HEK293 (cell line): ENCODE data around the gene A4GALT.

Experiments used
- FEZF1 ChIP-seq: fragments of 450-650 bp; formaldehyde crosslinking; IDR thresholded peaks from 2 replicates; pipeline ENCODE4 v1.5.1; 2016; ENCODE audit warnings: missing biosample characterization, missing genetic modification characterization
- GLIS1 ChIP-seq: fragments of 450-650 bp; formaldehyde crosslinking; IDR thresholded peaks from 2 replicates; pipeline ENCODE4 v1.5.1; 2016; ENCODE audit warnings: missing biosample characterization, missing genetic modification characterization
- HIC1 ChIP-seq: fragments of 450-650 bp; formaldehyde crosslinking; IDR thresholded peaks from 2 replicates; pipeline ENCODE4 v1.5.1; 2016; ENCODE audit warnings: missing biosample characterization, missing genetic modification characterization
- KLF1 ChIP-seq: fragments of 450-650 bp; formaldehyde crosslinking; IDR thresholded peaks from 2 replicates; pipeline ENCODE4 v1.5.1; 2016; ENCODE audit warnings: missing biosample characterization, missing genetic modification characterization
- KLF8 ChIP-seq: fragments of 450-650 bp; formaldehyde crosslinking; IDR thresholded peaks from 2 replicates; pipeline ENCODE4 v1.5.1; 2016; ENCODE audit warnings: missing biosample characterization, missing genetic modification characterization
- MEIS1 ChIP-seq: sonication (generic); formaldehyde crosslinking; IDR thresholded peaks from 2 replicates; pipeline ENCODE4 v1.8.1; 2022; ENCODE audit warnings: missing genetic modification reagents, mild to moderate bottlenecking, borderline replicate concordance
- OSR2 ChIP-seq: fragments of 450-650 bp; formaldehyde crosslinking; IDR thresholded peaks from 2 replicates; pipeline ENCODE4 v1.5.1; 2016; ENCODE audit warnings: missing biosample characterization, missing genetic modification characterization
- PRDM10 ChIP-seq: fragments of 450-650 bp; formaldehyde crosslinking; IDR thresholded peaks from 2 replicates; pipeline ENCODE4 v1.5.1; 2016; ENCODE audit warnings: missing biosample characterization, missing genetic modification characterization
- SETDB1 ChIP-seq: IDR thresholded peaks from one replicate; pipeline ENCODE4 v1.6.1; 2017; ENCODE audit warnings: mild to moderate bottlenecking, low read length, moderate library complexity, mixed read lengths; ENCODE audit not compliant: insufficient read length
- WT1 ChIP-seq: fragments of 450-650 bp; formaldehyde crosslinking; IDR thresholded peaks from 2 replicates; pipeline ENCODE4 v1.5.1; 2016; ENCODE audit warnings: missing biosample characterization, missing genetic modification characterization
- ZBTB1 ChIP-seq: fragments of 450-650 bp; formaldehyde crosslinking; IDR thresholded peaks from 2 replicates; pipeline ENCODE4 v1.5.1; 2016; ENCODE audit warnings: missing biosample characterization, missing genetic modification characterization
- ZBTB10 ChIP-seq: fragments of 450-650 bp; formaldehyde crosslinking; IDR thresholded peaks from 2 replicates; pipeline ENCODE4 v1.5.1; 2016; ENCODE audit warnings: missing biosample characterization, missing genetic modification characterization
- ZFHX2 ChIP-seq: fragments of 450-650 bp; formaldehyde crosslinking; conservative IDR thresholded peaks from 2 replicates; pipeline ENCODE4 v1.5.1; 2016; ENCODE audit warnings: missing biosample characterization, missing genetic modification characterization
- ZNF140 ChIP-seq: fragments of 450-650 bp; formaldehyde crosslinking; IDR thresholded peaks from 2 replicates; pipeline ENCODE4 v1.5.1; 2016; ENCODE audit warnings: missing biosample characterization, missing genetic modification characterization
- ZNF16 ChIP-seq: fragments of 450-650 bp; formaldehyde crosslinking; IDR thresholded peaks from 2 replicates; pipeline ENCODE4 v1.5.1; 2016; ENCODE audit warnings: low read depth, missing biosample characterization, missing genetic modification characterization
- ZNF37A ChIP-seq: fragments of 450-650 bp; IDR thresholded peaks from 2 replicates; pipeline ENCODE4 v1.5.1; 2018; ENCODE audit warnings: missing biosample characterization, missing genetic modification characterization
- ZNF426 ChIP-seq: fragments of 450-650 bp; formaldehyde crosslinking; IDR thresholded peaks from 2 replicates; pipeline ENCODE4 v1.5.1; 2017; ENCODE audit warnings: missing biosample characterization, missing genetic modification characterization, mild to moderate bottlenecking, inconsistent platforms, moderate library complexity
- ZNF549 ChIP-seq: fragments of 450-650 bp; IDR thresholded peaks from 2 replicates; pipeline ENCODE4 v1.5.1; 2018; ENCODE audit warnings: missing biosample characterization, missing genetic modification characterization, mild to moderate bottlenecking, inconsistent platforms, moderate library complexity
- ZNF629 ChIP-seq: fragments of 450-650 bp; formaldehyde crosslinking; IDR thresholded peaks from 2 replicates; pipeline ENCODE4 v1.5.1; 2017; ENCODE audit warnings: missing biosample characterization, missing genetic modification characterization
- ZNF639 ChIP-seq: fragments of 450-650 bp; formaldehyde crosslinking; IDR thresholded peaks from 2 replicates; pipeline ENCODE4 v1.5.1; 2016; ENCODE audit warnings: missing biosample characterization, missing genetic modification characterization
- ZNF654 ChIP-seq: fragments of 450-650 bp; formaldehyde crosslinking; IDR thresholded peaks from 2 replicates; pipeline ENCODE4 v1.5.1; 2016; ENCODE audit warnings: low read depth, missing biosample characterization, missing genetic modification characterization
- ZNF660 ChIP-seq: fragments of 450-650 bp; IDR thresholded peaks from 2 replicates; pipeline ENCODE4 v1.5.1; 2018; ENCODE audit warnings: missing biosample characterization, mild to moderate bottlenecking, missing genetic modification characterization
- ZSCAN23 ChIP-seq: fragments of 450-650 bp; formaldehyde crosslinking; IDR thresholded peaks from 2 replicates; pipeline ENCODE4 v1.5.1; 2016; ENCODE audit warnings: missing biosample characterization, missing genetic modification characterization

Gene A4GALT

DNA sequence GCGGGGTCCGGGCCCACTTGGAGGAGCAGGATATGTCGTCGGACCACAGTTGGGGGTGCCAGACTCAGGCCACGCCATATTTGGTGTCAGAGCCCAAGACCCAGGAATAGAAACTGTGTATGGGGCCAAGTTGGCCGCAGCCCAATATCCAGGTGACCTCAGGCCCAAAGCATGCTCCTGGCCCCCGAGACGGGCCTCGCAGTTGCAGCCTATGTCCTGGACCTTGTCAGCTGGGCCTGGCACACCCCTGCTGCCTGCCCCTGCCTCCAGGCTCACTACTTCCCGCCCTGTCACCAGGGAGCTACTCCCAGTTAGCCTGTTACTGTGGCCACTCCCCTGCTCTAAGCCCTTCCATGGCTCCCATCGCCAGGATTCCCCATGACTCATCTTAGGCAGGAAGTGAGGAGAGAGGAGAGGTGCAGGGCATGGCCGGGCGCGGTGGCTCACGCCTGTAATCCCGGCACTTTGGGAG, 23.1 kb downstream of the A4GALT start (continued):
- TF ChIP-seq SETDB1 (no peak), ZNF426 (no peak), GLIS1 (tag by site-specific recombination) (peak; percentile 38; the same call in 1 of the 2 replicates), ZBTB10 (tag by site-specific recombination) (no peak), ZSCAN23 (tag by site-specific recombination) (no peak), ZNF654 (no peak), ZFHX2 (tag by site-specific recombination) (no peak), ZNF37A (tag by site-specific recombination) (no peak), ZBTB1 (tag by site-specific recombination) (no peak), ZNF140 (no peak), FEZF1 (no peak), KLF1 (tag by site-specific recombination) (peak; percentile 99), KLF8 (no peak), HIC1 (tag by site-specific recombination) (peak; percentile 25; the same call in 1 of the 2 replicates), ZNF16 (peak; percentile 90), PRDM10 (tag by site-specific recombination) (no peak), MEIS1 (CRISPR knock-in tag) (no peak), ZNF639 (no peak), WT1 (tag by site-specific recombination) (peak; percentile 39; the same call in 1 of the 2 replicates), ZNF629 (tag by site-specific recombination) (0 out of 2 replicates have a peak, but pooled peaks have one; percentile 27), ZNF660 (no peak), ZNF549 (no peak), OSR2 (tag by site-specific recombination) (0 out of 2 replicates have a peak, but pooled peaks have one; percentile 24)
